Testis (tissue), 3 donors: ENCODE measurements around the gene RNF220. TPM values are rescaled to one million over a fixed set of nuclear protein-coding genes. Genes with fewer than 3 reads are reported as not detected.

Experiments used
- DNase-seq: peaks from one replicate; pipeline ENCODE4 v3.0.0-alpha.2; 2019
- H3K27ac ChIP-seq, 2 donors: fragments of 200-600 bp; sonication (generic); one replicate each; pipeline ENCODE4 v1.5.1; 2019
- H3K27me3 ChIP-seq: fragments of 200-600 bp; sonication (generic); one replicate; pipeline ENCODE4 v1.5.1; 2019
- H3K36me3 ChIP-seq: fragments of 200-600 bp; sonication (generic); one replicate; pipeline ENCODE4 v1.5.1; 2017; ENCODE audit warnings: low read depth; ENCODE audit errors: missing control alignments
- H3K4me1 ChIP-seq: fragments of 200-600 bp; sonication (generic); one replicate; pipeline ENCODE4 v1.5.1; 2019
- H3K4me3 ChIP-seq, 2 donors: fragments of 200-600 bp; sonication (generic); one replicate each; pipeline ENCODE4 v1.5.1; 2017 to 2019
- H3K9me3 ChIP-seq: fragments of 200-600 bp; sonication (generic); one replicate; pipeline ENCODE4 v1.5.1; 2017
- POLR2A ChIP-seq: fragments of 450-650 bp; IDR thresholded peaks from one replicate; pipeline ENCODE4 v1.6.1; 2017; ENCODE audit warnings: antibody characterized with exemption, mild to moderate bottlenecking, moderate library complexity
- WGBS, 2 donors: methylation state at CpG; one replicate each; pipeline ENCODE4 v1.1.5; 2018; 5-methylcytosine and 5-hydroxymethylcytosine counted together
- intact Hi-C: fragments of 100-400 bp; cut with DNase I; formaldehyde crosslinking; loops from one replicate; pipeline ENCODE4 v1.15.1; 2023; ENCODE audit warnings: low total_unique reads
- polyA plus RNA-seq: library from polyadenylated mRNA; stranded (reverse); fragments of 350-450 nt; fragmentation: Illumina TruSeq; extraction: RNeasy Lipid Tissue Mini Kit (QIAGEN cat#74804); gene quantifications from one replicate; pipeline ENCODE4 v1.2.3, GENCODE V29; 2014; ENCODE audit warnings: low read depth, low replicate concordance; ENCODE audit not compliant: insufficient read depth
- total RNA-seq, 2 donors: library from RNA; depleted of rRNA; stranded (reverse); fragments of >200 nt; gene quantifications; one replicate each; pipeline ENCODE4 v1.2.3, GENCODE V29; 2016
- TF ChIP-seq, protein P1 (sequence below), 3 experiments: fragments of 450-650 bp in 2 of 3; fragments of 200-600 bp in 1 of 3; sonication (generic) in 1 of 3; IDR thresholded peaks; one replicate each; pipeline ENCODE4 v1.5.1; 2016 to 2019; ENCODE audit warnings: antibody characterized with exemption in 3 of 3, mild to moderate bottlenecking in 2 of 3, moderate library complexity in 1 of 3

RNF220 gene
- total and polyA plus RNA-seq, 3 donors from 2014 or later: 99.3 to 148 (median 126) TPM

DNA sequence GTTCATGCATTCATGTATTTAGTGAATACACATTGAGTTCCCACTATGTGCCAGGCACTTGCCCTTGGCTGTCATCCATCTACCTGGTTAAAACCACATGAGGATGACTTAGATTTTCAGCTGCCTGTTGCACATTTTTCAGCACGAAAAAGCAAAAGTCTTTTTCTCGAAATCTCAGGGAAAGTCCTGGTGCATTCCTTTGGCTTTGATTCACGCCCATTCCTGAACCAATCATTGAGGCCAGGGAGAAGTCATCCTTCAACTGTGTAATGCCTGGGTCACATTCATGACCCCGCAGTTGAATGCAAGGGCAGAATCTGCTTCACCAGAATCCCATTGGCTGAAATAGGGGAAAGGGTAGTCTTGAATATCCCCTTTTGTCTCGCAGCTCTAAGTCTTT, 84.4 kb downstream of the RNF220 start:
- DNase-seq: no peak
- TF ChIP-seq POLR2A: no peak
- H3K4me1 ChIP-seq: peaks cover 5% of the 10 kb centered on the region
- intact Hi-C loops: no loop called here
- H3K27me3 ChIP-seq: no peaks in the 10 kb centered on the region
- H3K27ac ChIP-seq: no peak overlapping the region
- H3K36me3 ChIP-seq: no peaks in the 10 kb centered on the region
- H3K9me3 ChIP-seq: no peaks in the 10 kb centered on the region
- H3K4me3 ChIP-seq: no peak overlapping the region
- 65 to 72% methylated on average over 5 of the region's 5 CpGs for WGBS, 2 donors

DNA sequence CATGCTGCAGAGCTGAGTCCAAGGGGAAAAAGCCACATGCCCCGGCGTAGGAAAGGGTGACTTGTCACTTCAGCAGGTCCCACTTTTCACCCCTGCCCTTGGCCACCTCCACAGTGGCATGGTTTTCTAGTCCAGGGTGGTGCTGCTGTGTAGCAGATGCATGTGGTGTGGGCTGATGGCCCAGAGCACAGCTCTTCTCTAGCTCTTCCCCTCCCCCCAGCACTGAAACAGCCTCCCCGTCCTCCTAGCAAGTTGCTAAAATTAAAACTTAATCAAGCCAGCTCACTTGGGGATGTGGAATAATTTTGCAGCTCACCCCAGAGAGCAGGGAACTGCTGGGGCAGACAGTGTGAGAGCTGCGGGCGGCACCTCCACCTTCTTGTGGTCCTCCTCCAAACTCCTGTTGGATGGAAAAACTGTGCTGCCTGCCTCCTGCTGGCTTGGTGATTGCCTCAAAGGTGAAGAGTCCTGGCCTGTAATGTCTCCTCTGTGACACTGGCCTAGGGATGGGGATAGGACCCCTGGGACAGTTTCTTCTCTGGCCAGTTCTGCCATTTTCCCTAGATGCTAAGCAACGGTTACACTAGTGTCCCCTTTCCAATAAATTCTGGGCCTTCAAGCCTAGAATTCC, 91.6 kb downstream of the RNF220 start:
- H3K27me3 ChIP-seq: no peaks in the 10 kb centered on the region
- H3K9me3 ChIP-seq: no peaks in the 10 kb centered on the region
- H3K36me3 ChIP-seq: no peaks in the 10 kb centered on the region
- intact Hi-C loops: no loop called here
- no peaks in the 10 kb centered on the region for H3K4me1 ChIP-seq
- H3K27ac ChIP-seq: no peak overlapping the region
- DNase-seq: no peak
- WGBS, 2 donors: 85 to 87% methylated on average over 6 of the region's 6 CpGs
- H3K4me3 ChIP-seq: no peak overlapping the region
- TF ChIP-seq, protein P1, sequence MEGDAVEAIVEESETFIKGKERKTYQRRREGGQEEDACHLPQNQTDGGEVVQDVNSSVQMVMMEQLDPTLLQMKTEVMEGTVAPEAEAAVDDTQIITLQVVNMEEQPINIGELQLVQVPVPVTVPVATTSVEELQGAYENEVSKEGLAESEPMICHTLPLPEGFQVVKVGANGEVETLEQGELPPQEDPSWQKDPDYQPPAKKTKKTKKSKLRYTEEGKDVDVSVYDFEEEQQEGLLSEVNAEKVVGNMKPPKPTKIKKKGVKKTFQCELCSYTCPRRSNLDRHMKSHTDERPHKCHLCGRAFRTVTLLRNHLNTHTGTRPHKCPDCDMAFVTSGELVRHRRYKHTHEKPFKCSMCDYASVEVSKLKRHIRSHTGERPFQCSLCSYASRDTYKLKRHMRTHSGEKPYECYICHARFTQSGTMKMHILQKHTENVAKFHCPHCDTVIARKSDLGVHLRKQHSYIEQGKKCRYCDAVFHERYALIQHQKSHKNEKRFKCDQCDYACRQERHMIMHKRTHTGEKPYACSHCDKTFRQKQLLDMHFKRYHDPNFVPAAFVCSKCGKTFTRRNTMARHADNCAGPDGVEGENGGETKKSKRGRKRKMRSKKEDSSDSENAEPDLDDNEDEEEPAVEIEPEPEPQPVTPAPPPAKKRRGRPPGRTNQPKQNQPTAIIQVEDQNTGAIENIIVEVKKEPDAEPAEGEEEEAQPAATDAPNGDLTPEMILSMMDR (IDR thresholded peaks at IDR 0.05): no peak
- TF ChIP-seq POLR2A: no peak

DNA sequence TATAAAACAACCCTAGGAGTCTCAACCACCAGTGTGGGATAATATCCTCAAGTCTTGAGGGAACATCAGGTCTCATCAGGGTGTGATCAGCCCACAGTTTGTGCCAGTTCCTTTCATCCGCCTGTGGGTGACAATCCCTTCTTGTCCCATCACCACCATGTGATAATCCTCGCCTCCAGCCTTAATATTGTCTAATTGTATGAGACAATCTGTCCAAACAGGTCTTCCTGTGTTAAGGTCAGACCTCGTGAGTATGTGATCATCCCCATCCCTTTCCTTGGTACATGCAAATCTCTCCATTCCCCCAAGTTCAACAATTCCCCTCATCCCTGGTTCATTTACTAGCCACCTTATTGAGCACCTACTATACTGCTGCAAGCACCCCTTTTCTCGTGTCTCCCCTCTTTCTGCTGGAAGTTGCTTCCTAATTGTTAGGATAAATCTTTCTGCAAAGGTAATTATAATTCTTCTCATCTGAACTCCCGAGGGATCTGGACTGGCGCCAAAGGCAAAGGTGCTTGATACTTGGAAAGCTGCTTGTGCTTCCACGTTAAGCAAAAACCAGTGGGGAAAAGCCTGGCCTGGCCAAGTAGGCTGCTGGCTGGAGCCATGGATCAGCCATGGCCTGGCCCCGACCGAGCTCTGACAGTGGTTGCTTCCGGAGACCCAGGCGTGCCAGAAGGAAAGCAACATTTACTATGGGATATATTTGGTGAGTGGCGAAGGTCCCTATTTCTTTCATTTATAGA, 92.5 kb downstream of the RNF220 start:
- DNase-seq: no peak
- Histone ChIP-seq H3K4me3 (no peak overlapping the region), H3K4me1 (no peaks in the 10 kb centered on the region), H3K9me3 (no peaks in the 10 kb centered on the region), H3K27ac (no peak overlapping the region), H3K36me3 (no peaks in the 10 kb centered on the region), H3K27me3 (no peaks in the 10 kb centered on the region)
- TF ChIP-seq, protein P1 (IDR thresholded peaks at IDR 0.05): no peak
- no peak for TF ChIP-seq POLR2A
- intact Hi-C loops: no loop called here
- WGBS, 2 donors: 79 to 88% methylated on average over 12 of the region's 12 CpGs

DNA sequence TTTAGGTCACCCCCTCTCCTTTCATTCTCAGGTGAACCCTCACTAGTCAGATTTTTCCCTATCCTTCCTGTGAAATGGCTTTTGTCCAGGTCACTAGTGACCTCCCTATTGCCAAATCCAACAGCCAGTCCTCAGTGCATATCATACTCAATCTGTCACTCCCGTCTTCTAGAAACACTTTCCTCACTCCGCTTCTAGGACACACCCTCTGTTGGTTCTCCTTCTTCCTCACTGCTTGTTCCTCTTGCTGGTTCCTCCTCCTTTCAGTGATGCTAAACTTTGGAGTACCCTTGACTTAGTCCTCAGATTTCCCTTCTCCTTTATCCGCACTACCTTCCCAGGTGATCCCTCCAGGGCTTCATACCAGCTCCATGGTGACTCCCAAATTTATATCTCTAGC, 94.3 kb downstream of the RNF220 start:
- Histone ChIP-seq H3K4me1 (no peaks in the 10 kb centered on the region), H3K36me3 (no peaks in the 10 kb centered on the region), H3K9me3 (no peaks in the 10 kb centered on the region), H3K4me3 (no peak overlapping the region), H3K27me3 (no peaks in the 10 kb centered on the region), H3K27ac (no peak overlapping the region)
- no peak for DNase-seq
- TF ChIP-seq, protein P1 (IDR thresholded peaks at IDR 0.05): no peak
- TF ChIP-seq POLR2A: no peak
- 77 to 80% methylated on average over 3 of the region's 3 CpGs for WGBS, 2 donors
- intact Hi-C loops: no loop called here

DNA sequence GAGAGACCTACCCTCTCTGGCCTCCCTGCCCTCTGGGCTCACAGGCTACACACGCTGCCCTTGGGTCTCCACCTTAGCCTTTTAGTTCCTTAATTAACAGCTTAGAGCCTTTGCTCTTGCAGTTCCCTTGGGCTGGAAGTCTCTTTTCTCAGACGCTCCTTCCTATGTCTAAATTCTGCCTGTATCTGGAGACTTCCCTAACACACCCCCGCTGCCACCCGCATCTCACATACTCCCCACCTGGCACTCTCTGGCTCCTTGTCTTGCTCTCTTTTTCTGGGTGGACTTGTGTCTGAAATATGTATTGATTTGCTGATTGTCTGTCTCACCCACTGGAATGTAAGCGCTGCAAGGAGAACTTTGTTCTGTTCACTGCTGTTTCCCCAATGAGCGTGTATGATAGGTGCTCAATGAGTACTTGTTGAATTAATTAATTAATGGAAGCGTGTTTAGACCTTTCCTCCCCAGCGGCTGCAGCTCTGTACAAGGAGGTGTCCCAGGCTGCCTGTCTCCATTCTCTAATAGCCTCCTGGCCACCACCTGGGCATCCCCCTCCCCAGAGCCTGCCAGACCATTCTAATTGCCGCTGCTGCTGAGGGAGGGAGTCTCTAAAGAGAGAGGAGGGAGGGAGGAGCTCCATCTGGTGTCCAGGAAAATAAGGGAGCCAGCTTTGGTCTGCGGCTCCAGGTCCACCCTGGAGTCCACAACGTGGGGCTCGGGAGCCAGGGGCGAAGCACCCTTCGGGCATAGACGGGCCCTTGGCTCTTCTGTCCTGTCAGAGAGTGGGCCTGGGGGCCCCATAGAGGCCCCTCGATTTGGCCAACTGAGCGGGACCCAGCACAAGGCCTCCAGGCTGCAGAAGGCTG, 95.4 kb downstream of the RNF220 start:
- no peak for DNase-seq
- Histone ChIP-seq H3K9me3 (no peaks in the 10 kb centered on the region), H3K27me3 (no peaks in the 10 kb centered on the region), H3K36me3 (no peaks in the 10 kb centered on the region), H3K4me3 (no peak overlapping the region), H3K27ac (no peak overlapping the region), H3K4me1 (no peaks in the 10 kb centered on the region)
- intact Hi-C loops: no loop called here
- WGBS, 2 donors: 46 to 47% methylated on average over 13 to 17 of the region's 17 CpGs
- no peak for TF ChIP-seq POLR2A
- TF ChIP-seq, protein P1 (IDR thresholded peaks at IDR 0.05): no peak
